GM12878 (cell line): Measurements from ENCODE around the gene PRDM15. TPM values are rescaled to one million over a fixed set of nuclear protein-coding genes. Genes with fewer than 3 reads are reported as not detected.

Source experiments
- ATAC-seq: fragments of 200-7000 bp; cut with Tn5 transposase; 3 replicates; pipeline ENCODE4 v1.9.1; 2020; ENCODE audit warnings: mild to moderate bottlenecking, moderate library complexity
- BruUV-seq: library from RNA; stranded (reverse); fragments of 400-500 nt; replicated peaks from 2 replicates; lab custom pipeline; 2021; lab: Mats Ljungman, UMichigan
- CTCF ChIA-PET: fragments of 300-600 bp; sonication (Branson Sonifier 250); formaldehyde crosslinking; extraction: SDS; loops from one replicate; lab custom pipeline; 2021; ENCODE audit warnings: inconsistent platforms; lab: Yijun Ruan, JAX
- POLR2A ChIA-PET: fragments of 350-600 bp; formaldehyde crosslinking; extraction: SDS; loops from one replicate; lab custom pipeline; 2021; ENCODE audit warnings: inconsistent platforms; lab: Charles Lee
- RAD21 ChIA-PET: fragments of 300-600 bp; sonication (Branson Sonifier 250); formaldehyde crosslinking; loops from one replicate; lab custom pipeline; 2023; ENCODE audit warnings: antibody characterized with exemption; ENCODE audit not compliant: unreplicated experiment; lab: Charles Lee
- SMC1A ChIA-PET: fragments of 300-600 bp; sonication (Branson Sonifier 250); formaldehyde crosslinking; loops from one replicate; lab custom pipeline; 2023; ENCODE audit not compliant: unreplicated experiment, uncharacterized antibody; lab: Charles Lee
- DNase-seq: peaks from one replicate; pipeline ENCODE4 v3.0.0-alpha.2; 2011; ENCODE audit warnings: low read depth, low spot score
- FAIRE-seq: peaks from 3 replicates; lab custom pipeline; 2011; peaks lifted over from hg19 to GRCh38; lab: Jason Lieb, UNC
- H2AFZ ChIP-seq: 2 replicates; pipeline ENCODE4 v1.6.0; 2011; ENCODE audit warnings: low read depth, low read length, control low read depth; ENCODE audit not compliant: control insufficient read depth
- H3K27ac ChIP-seq: 2 replicates; pipeline ENCODE4 v1.5.1; 2011; ENCODE audit warnings: control low read depth; ENCODE audit not compliant: control insufficient read depth, insufficient read depth
- H3K27me3 ChIP-seq, 2 experiments: replicated peaks in 1 of 2; 2 replicates each; pipeline versions ENCODE4 v1.6.0 to v1.6.1; 2011; ENCODE audit warnings: low read length in 1 of 2; ENCODE audit not compliant: control insufficient read depth in 2 of 2, insufficient read depth in 2 of 2
- H3K36me3 ChIP-seq, 2 experiments: 2 replicates each; pipeline ENCODE4 v1.5.1; 2011; ENCODE audit warnings: low read length in 1 of 2; ENCODE audit not compliant: control insufficient read depth in 2 of 2, insufficient read depth in 2 of 2
- H3K4me1 ChIP-seq: 2 replicates; pipeline ENCODE4 v1.6.1; 2011; ENCODE audit warnings: mild to moderate bottlenecking, low read length, moderate library complexity, mixed read lengths; ENCODE audit not compliant: control insufficient read depth, insufficient read depth
- H3K4me2 ChIP-seq: 2 replicates; pipeline ENCODE4 v1.6.0; 2011; ENCODE audit warnings: control low read depth; ENCODE audit not compliant: control insufficient read depth, insufficient read depth
- H3K4me3 ChIP-seq: fragments of 200-600 bp; sonication (generic); 2 replicates; pipeline ENCODE4 v1.5.1; 2016
- H3K79me2 ChIP-seq: 2 replicates; pipeline ENCODE4 v1.6.0; 2011; ENCODE audit warnings: low read length; ENCODE audit not compliant: control insufficient read depth, insufficient read depth
- H3K9ac ChIP-seq: 2 replicates; pipeline ENCODE4 v1.8.0; 2011; ENCODE audit warnings: low read length, control low read depth, mixed read lengths; ENCODE audit not compliant: control insufficient read depth, insufficient read depth
- H3K9me3 ChIP-seq: replicated peaks from 3 replicates; pipeline ENCODE4 v1.5.1; 2011; ENCODE audit warnings: mild to moderate bottlenecking, low read length; ENCODE audit not compliant: control insufficient read depth, insufficient read depth
- H4K20me1 ChIP-seq: 2 replicates; pipeline ENCODE4 v1.6.0; 2011; ENCODE audit not compliant: control insufficient read depth, insufficient read depth
- ATF7 ChIP-seq: fragments of 450-650 bp; IDR thresholded peaks from 2 replicates; pipeline ENCODE4 v1.6.1; 2016; ENCODE audit warnings: low read depth, mild to moderate bottlenecking
- HCFC1 ChIP-seq: fragments of 150-350 bp; IDR thresholded peaks from 2 replicates; pipeline ENCODE4 v1.6.1; 2014; ENCODE audit warnings: low read length
- KDM1A ChIP-seq: fragments of 200-600 bp; sonication (generic); IDR thresholded peaks from 2 replicates; pipeline ENCODE4 v1.6.1; 2016; ENCODE audit warnings: borderline replicate concordance
- LARP7 ChIP-seq: fragments of 450-650 bp; IDR thresholded peaks from 2 replicates; pipeline ENCODE4 v1.6.1; 2017; ENCODE audit warnings: mild to moderate bottlenecking
- MYB ChIP-seq: fragments of 150-350 bp; IDR thresholded peaks from 2 replicates; pipeline ENCODE4 v1.6.1; 2014; ENCODE audit warnings: mild to moderate bottlenecking, low read depth, low read length, borderline replicate concordance
- NBN ChIP-seq: fragments of 450-650 bp; IDR thresholded peaks from 2 replicates; pipeline ENCODE4 v1.6.1; 2016
- NFYA ChIP-seq: IDR thresholded peaks from 2 replicates; pipeline ENCODE4 v1.6.1; 2011; ENCODE audit warnings: low read depth, mild to moderate bottlenecking, low read length, improper control_type of control experiment, borderline replicate concordance
- PML ChIP-seq: IDR thresholded peaks from 2 replicates; pipeline ENCODE4 v1.6.1; 2012; ENCODE audit warnings: low read length, inconsistent platforms
- POLR2AphosphoS5 ChIP-seq: IDR thresholded peaks from 2 replicates; pipeline ENCODE4 v1.6.1; 2011; ENCODE audit warnings: mild to moderate bottlenecking, low read length, inconsistent platforms
- RAD21 ChIP-seq: IDR thresholded peaks from 2 replicates; pipeline ENCODE4 v1.6.1; 2011; ENCODE audit warnings: mild to moderate bottlenecking, low read depth, low read length, moderate library complexity; ENCODE audit not compliant: insufficient read depth
- SREBF1 ChIP-seq: IDR thresholded peaks from 2 replicates; pipeline ENCODE4 v1.6.1; 2012; ENCODE audit warnings: mild to moderate bottlenecking, low read length
- ZNF622 ChIP-seq: fragments of 450-650 bp; IDR thresholded peaks from 2 replicates; pipeline ENCODE4 v1.6.1; 2017; ENCODE audit warnings: mild to moderate bottlenecking, inconsistent platforms
- WGBS: methylation state at CpG from one replicate; pipeline ENCODE4 v1.1.6; 2016; ENCODE audit warnings: low lambda C conversion rate; ENCODE audit not compliant: insufficient replicate concordance, insufficient coverage; ENCODE audit errors: missing lambda C conversion rate; 5-methylcytosine and 5-hydroxymethylcytosine counted together
- in situ Hi-C: fragments of 300-500 bp; cut with MboI; formaldehyde crosslinking; loops from 9 replicates; pipeline ENCODE4 v1.14.3; 2018; ENCODE audit warnings: mixed read lengths
- intact Hi-C: fragments of 100-400 bp; cut with micrococcal nuclease; formaldehyde crosslinking; loops from one replicate; pipeline ENCODE4 v1.14.2; 2022; ENCODE audit not compliant: unreplicated experiment
- polyA plus RNA-seq, 11 experiments: library from polyadenylated mRNA; depleted of rRNA in 4 of 11; unstranded in 6 of 11; stranded (reverse) in 5 of 11; fragments of >200 nt; fragmentation: Nextera tagmentation in 4 of 11; fragmentation: Illumina TruSeq in 1 of 11; extraction: Ambion mirVana in 4 of 11; extraction: Trizol in 1 of 11; gene quantifications; 1 replicate in 1 of 11; 2 replicates in 10 of 11; pipeline versions ENCODE4 v1.2.1 to v1.2.3, GENCODE V29; 2011 to 2016; ENCODE audit warnings: inconsistent platforms in 2 of 11, missing spikeins in 2 of 11, low read depth in 1 of 11
- total RNA-seq, 4 experiments: library from RNA; depleted of rRNA in 3 of 4; stranded (reverse); fragments of >200 nt in 3 of 4; fragmentation: Illumina TruSeq in 1 of 4; extraction: Trizol in 1 of 4; gene quantifications; 2 replicates each; pipeline versions ENCODE4 v1.2.1 to v1.2.3, GENCODE V29; 2013 to 2021
- TF ChIP-seq, protein P1 (sequence below): fragments of 150-350 bp; IDR thresholded peaks from 2 replicates; pipeline ENCODE4 v1.6.1; 2014; ENCODE audit warnings: mild to moderate bottlenecking, low read depth, low read length
- TF ChIP-seq, protein P2 (sequence below): IDR thresholded peaks from 2 replicates; pipeline ENCODE4 v1.6.1; 2012; ENCODE audit warnings: low read depth, low read length, improper control_type of control experiment
- TF ChIP-seq, protein P3 (sequence below): fragments of 450-650 bp; IDR thresholded peaks from 2 replicates; pipeline ENCODE4 v1.6.1; 2017; ENCODE audit warnings: low read depth, mild to moderate bottlenecking, moderate library complexity
- TF ChIP-seq, protein P4 (sequence below): fragments of 450-650 bp; formaldehyde crosslinking; IDR thresholded peaks from 2 replicates; pipeline ENCODE4 v1.4.0; 2022; ENCODE audit warnings: mild to moderate bottlenecking, moderate library complexity

PRDM15 gene
- total and polyA plus RNA-seq, 10 of the 15 experiments (the other 5 are each of a cell fraction or from before 2014, with no cell fraction given) = 2.2 to 16.0 (median 8.6) TPM

DNA sequence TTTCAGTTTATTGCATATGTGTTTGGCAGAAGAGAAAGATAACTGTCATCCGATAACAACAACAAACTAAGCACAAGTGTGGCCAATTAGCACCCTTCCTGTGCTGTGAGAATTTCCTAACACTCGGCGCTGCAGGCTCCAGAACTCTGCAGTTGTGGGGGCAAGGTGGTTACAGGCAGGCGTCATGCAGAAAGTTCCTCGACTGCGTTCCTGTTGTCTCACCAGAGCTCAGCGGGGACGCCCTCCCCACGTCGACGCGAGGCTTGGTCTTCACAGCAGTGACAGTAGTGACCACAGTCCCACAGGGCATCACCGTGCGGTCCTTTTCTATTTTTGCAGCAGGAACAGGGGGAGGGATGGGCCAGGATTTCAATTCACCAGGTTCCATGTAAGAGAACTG is 27.6 kb upstream of the PRDM15 start (continued):
- TF ChIP-seq, protein P1, sequence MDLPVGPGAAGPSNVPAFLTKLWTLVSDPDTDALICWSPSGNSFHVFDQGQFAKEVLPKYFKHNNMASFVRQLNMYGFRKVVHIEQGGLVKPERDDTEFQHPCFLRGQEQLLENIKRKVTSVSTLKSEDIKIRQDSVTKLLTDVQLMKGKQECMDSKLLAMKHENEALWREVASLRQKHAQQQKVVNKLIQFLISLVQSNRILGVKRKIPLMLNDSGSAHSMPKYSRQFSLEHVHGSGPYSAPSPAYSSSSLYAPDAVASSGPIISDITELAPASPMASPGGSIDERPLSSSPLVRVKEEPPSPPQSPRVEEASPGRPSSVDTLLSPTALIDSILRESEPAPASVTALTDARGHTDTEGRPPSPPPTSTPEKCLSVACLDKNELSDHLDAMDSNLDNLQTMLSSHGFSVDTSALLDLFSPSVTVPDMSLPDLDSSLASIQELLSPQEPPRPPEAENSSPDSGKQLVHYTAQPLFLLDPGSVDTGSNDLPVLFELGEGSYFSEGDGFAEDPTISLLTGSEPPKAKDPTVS = no peak
- no peak for TF ChIP-seq SREBF1

DNA sequence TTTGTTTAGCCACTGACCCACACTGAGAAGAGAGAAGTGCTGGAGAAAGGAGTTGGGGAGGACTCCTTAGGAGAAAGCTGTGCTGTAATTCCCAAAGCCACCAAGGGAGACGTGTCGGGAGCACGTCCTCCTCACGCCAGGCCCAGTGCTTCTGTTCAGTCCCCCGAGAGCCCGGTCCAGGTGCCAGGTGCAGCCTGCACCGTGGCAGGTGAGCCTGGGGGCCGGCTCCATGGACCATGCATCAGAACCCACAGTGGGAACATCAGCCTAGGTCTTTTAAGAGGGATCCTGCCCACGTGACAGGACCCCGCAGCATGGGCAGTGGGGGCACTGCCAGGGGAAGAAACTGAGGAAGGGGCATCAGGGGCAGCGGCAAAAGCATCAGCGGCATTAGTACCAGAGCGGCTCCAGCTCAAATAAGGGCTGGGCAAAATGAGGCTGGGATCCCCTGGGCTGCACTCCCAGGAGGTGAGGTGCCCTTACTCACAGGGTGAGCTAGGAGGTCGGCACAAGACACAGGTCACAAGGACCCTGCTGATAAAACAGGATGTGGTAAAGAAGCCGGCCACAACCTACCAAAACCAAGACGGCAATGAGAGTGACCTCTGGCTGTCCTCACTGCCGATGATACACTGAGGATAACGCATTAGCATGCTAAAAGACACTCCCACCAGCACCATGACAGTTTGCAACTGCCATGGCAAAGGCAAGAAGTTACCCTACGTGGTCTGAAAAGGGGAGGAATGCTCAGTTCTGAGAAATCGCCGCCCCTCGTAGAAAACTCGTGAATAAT is 24.6 kb upstream of the PRDM15 start:
- no TSS peak for BruUV-seq
- intact Hi-C loops = loop anchor here (5.0 kb wide), 1 partner anchor 214 kb away; no protein-coding TSS in a partner anchor
- H3K9me3 ChIP-seq = no peaks in the 10 kb centered on the region
- H3K4me3 ChIP-seq = no peak overlapping the region
- CTCF ChIA-PET = no interaction called here
- H3K4me2 ChIP-seq = no peak overlapping the region
- POLR2A ChIA-PET = no interaction called here
- peaks cover 7% of the 10 kb centered on the region for H3K4me1 ChIP-seq
- no peaks in the 10 kb centered on the region for H3K79me2 ChIP-seq
- WGBS = 72% methylated on average over 23 of the region's 23 CpGs
- no peak overlapping the region for H2AFZ ChIP-seq
- no peak for DNase-seq
- in situ Hi-C loops = no loop called here
- ATAC-seq = no peak
- H3K27ac ChIP-seq = no peak overlapping the region
- RAD21 ChIA-PET = no interaction called here
- peaks cover 7 to 25% of the 10 kb centered on the region in 2 experiments for H3K36me3 ChIP-seq
- no peaks in the 10 kb centered on the region for H4K20me1 ChIP-seq
- SMC1A ChIA-PET = no interaction called here
- no peak overlapping the region for H3K9ac ChIP-seq
- FAIRE-seq = no peak
- H3K27me3 ChIP-seq = no peaks in the 10 kb centered on the region
- TF ChIP-seq HCFC1 (no peak), PML (no peak), NFYA (no peak), LARP7 (no peak), MYB (no peak), ATF7 (no peak), NBN (no peak), POLR2AphosphoS5 (no peak), ZNF622 (no peak), KDM1A (no peak), RAD21 (no peak)
- TF ChIP-seq, protein P2, sequence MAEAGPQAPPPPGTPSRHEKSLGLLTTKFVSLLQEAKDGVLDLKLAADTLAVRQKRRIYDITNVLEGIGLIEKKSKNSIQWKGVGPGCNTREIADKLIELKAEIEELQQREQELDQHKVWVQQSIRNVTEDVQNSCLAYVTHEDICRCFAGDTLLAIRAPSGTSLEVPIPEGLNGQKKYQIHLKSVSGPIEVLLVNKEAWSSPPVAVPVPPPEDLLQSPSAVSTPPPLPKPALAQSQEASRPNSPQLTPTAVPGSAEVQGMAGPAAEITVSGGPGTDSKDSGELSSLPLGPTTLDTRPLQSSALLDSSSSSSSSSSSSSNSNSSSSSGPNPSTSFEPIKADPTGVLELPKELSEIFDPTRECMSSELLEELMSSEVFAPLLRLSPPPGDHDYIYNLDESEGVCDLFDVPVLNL = no peak
- TF ChIP-seq, protein P3, sequence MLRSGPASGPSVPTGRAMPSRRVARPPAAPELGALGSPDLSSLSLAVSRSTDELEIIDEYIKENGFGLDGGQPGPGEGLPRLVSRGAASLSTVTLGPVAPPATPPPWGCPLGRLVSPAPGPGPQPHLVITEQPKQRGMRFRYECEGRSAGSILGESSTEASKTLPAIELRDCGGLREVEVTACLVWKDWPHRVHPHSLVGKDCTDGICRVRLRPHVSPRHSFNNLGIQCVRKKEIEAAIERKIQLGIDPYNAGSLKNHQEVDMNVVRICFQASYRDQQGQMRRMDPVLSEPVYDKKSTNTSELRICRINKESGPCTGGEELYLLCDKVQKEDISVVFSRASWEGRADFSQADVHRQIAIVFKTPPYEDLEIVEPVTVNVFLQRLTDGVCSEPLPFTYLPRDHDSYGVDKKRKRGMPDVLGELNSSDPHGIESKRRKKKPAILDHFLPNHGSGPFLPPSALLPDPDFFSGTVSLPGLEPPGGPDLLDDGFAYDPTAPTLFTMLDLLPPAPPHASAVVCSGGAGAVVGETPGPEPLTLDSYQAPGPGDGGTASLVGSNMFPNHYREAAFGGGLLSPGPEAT = no peak
- TF ChIP-seq, protein P4, sequence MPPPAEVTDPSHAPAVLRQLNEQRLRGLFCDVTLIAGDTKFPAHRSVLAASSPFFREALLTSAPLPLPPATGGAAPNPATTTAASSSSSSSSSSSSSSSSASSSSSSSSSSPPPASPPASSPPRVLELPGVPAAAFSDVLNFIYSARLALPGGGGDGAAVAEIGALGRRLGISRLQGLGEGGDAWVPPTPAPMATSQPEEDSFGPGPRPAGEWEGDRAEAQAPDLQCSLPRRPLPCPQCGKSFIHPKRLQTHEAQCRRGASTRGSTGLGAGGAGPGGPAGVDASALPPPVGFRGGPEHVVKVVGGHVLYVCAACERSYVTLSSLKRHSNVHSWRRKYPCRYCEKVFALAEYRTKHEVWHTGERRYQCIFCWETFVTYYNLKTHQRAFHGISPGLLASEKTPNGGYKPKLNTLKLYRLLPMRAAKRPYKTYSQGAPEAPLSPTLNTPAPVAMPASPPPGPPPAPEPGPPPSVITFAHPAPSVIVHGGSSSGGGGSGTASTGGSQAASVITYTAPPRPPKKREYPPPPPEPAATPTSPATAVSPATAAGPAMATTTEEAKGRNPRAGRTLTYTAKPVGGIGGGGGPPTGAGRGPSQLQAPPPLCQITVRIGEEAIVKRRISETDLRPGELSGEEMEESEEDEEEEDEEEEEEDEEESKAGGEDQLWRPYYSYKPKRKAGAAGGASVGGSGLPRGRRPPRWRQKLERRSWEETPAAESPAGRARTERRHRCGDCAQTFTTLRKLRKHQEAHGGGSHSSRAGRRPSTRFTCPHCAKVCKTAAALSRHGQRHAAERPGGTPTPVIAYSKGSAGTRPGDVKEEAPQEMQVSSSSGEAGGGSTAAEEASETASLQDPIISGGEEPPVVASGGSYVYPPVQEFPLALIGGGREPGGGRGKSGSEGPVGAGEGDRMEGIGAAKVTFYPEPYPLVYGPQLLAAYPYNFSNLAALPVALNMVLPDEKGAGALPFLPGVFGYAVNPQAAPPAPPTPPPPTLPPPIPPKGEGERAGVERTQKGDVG (CRISPR knock-in tag) = no peak
